GM19468 (cell line): ENCODE data around the gene ARRDC1.

Experiments used
- ATAC-seq: cut with Tn5 transposase; IDR thresholded peaks from one replicate; pipeline ENCODE4 v1.9.1; 2021; ENCODE audit warnings: mild to moderate bottlenecking, moderate library complexity, moderate number of reproducible peaks; ENCODE audit not compliant: unreplicated experiment; ENCODE audit errors: extremely low read depth

The ARRDC1 gene

GRCh38 chr9:137632230-137633161 lies 27.0 kb downstream of the ARRDC1 start:
- ATAC-seq: no peak

GRCh38 chr9:137634016-137634415 lies 28.5 kb downstream of the ARRDC1 start:
- no peak for ATAC-seq

- no peak for ATAC-seq
These were observed 33.2 kb downstream of the ARRDC1 start for GRCh38 chr9:137638680-137639079.

GRCh38 chr9:137639303-137640051 lies 34.0 kb downstream of the ARRDC1 start:
- no peak for ATAC-seq

- no peak for ATAC-seq
These were observed 35.4 kb downstream of the ARRDC1 start for GRCh38 chr9:137640862-137641261.

- no peak for ATAC-seq
These were observed 36.7 kb downstream of the ARRDC1 start for GRCh38 chr9:137642118-137642601.

- no peak for ATAC-seq
These were observed 37.4 kb downstream of the ARRDC1 start for GRCh38 chr9:137642892-137643291.

- no peak for ATAC-seq
These were observed 38.4 kb downstream of the ARRDC1 start for GRCh38 chr9:137643921-137644320.

- no peak for ATAC-seq
These were observed 39.7 kb downstream of the ARRDC1 start for GRCh38 chr9:137645211-137645610.

- no peak for ATAC-seq
These were observed 40.9 kb downstream of the ARRDC1 start for GRCh38 chr9:137646341-137646740.

- ATAC-seq: no peak
These were observed 41.7 kb downstream of the ARRDC1 start for GRCh38 chr9:137647096-137647714.

- no peak for ATAC-seq
These were observed 42.9 kb downstream of the ARRDC1 start for GRCh38 chr9:137648396-137648795.

GRCh38 chr9:137649553-137649952 lies 44.1 kb downstream of the ARRDC1 start:
- ATAC-seq: no peak

- no peak for ATAC-seq
These were observed 44.8 kb downstream of the ARRDC1 start for GRCh38 chr9:137650259-137650658.

GRCh38 chr9:137650779-137651178 lies 45.3 kb downstream of the ARRDC1 start:
- ATAC-seq: no peak

GRCh38 chr9:137656416-137656815 lies 50.9 kb downstream of the ARRDC1 start:
- ATAC-seq: no peak

- ATAC-seq: no peak
These were observed 52.1 kb downstream of the ARRDC1 start for GRCh38 chr9:137657606-137658005.

- no peak for ATAC-seq
These were observed 53.3 kb downstream of the ARRDC1 start for GRCh38 chr9:137658781-137659180.

GRCh38 chr9:137660144-137660543 lies 54.7 kb downstream of the ARRDC1 start:
- no peak for ATAC-seq

GRCh38 chr9:137663584-137663983 lies 58.1 kb downstream of the ARRDC1 start:
- no peak for ATAC-seq

- ATAC-seq: no peak
These were observed 59.2 kb downstream of the ARRDC1 start for GRCh38 chr9:137664676-137665075.
